Testis (tissue), 2 donors: ENCODE measurements around the gene PRRG3.

ENCODE experiments used
- POLR2A ChIP-seq: fragments of 450-650 bp; IDR thresholded peaks from one replicate; pipeline ENCODE4 v1.6.1; 2017; ENCODE audit warnings: antibody characterized with exemption, mild to moderate bottlenecking, moderate library complexity
- TF ChIP-seq, protein P1 (sequence below), 3 experiments: fragments of 450-650 bp in 2 of 3; fragments of 200-600 bp in 1 of 3; sonication (generic) in 1 of 3; IDR thresholded peaks; one replicate each; pipeline ENCODE4 v1.5.1; 2016 to 2019; ENCODE audit warnings: antibody characterized with exemption in 3 of 3, mild to moderate bottlenecking in 2 of 3, moderate library complexity in 1 of 3

GRCh38 chrX:151724563-151725337 lies 29.5 kb downstream of the PRRG3 start:
- TF ChIP-seq, protein P1, sequence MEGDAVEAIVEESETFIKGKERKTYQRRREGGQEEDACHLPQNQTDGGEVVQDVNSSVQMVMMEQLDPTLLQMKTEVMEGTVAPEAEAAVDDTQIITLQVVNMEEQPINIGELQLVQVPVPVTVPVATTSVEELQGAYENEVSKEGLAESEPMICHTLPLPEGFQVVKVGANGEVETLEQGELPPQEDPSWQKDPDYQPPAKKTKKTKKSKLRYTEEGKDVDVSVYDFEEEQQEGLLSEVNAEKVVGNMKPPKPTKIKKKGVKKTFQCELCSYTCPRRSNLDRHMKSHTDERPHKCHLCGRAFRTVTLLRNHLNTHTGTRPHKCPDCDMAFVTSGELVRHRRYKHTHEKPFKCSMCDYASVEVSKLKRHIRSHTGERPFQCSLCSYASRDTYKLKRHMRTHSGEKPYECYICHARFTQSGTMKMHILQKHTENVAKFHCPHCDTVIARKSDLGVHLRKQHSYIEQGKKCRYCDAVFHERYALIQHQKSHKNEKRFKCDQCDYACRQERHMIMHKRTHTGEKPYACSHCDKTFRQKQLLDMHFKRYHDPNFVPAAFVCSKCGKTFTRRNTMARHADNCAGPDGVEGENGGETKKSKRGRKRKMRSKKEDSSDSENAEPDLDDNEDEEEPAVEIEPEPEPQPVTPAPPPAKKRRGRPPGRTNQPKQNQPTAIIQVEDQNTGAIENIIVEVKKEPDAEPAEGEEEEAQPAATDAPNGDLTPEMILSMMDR (IDR thresholded peaks at IDR 0.05) = no peak
- no peak for TF ChIP-seq POLR2A
